ENCODE measurements around the gene OPRL1.

OPRL1 gene

GRCh38 chr20:64056639-64056888 is 23.3 kb upstream of the OPRL1 start:
- no peak for DNase-seq (ENCODE audit: low read depth in 2 of 2)

- no peak for DNase-seq (ENCODE audit: low read depth in 2 of 2)
These were observed 22.8 kb upstream of the OPRL1 start for GRCh38 chr20:64056889-64057627.

GRCh38 chr20:64057628-64058498 is 22.0 kb upstream of the OPRL1 start:
- DNase-seq (ENCODE audit: low read depth in 2 of 2) = peak in 1 of 2 donors; percentile 73

- DNase-seq (ENCODE audit: low read depth in 2 of 2) = no peak
These were observed 21.3 kb upstream of the OPRL1 start for GRCh38 chr20:64058536-64058935.

- no peak for DNase-seq (ENCODE audit: low read depth in 2 of 2)
These were observed 17.6 kb upstream of the OPRL1 start for GRCh38 chr20:64062276-64062595.

GRCh38 chr20:64062596-64063388 is 17.1 kb upstream of the OPRL1 start, which contains the start of gene TCEA2:
Gene TCEA2, plus strand, starts transcription at chr20:64063198. Its CDS starts 115 bp downstream, at chr20:64063313.
- peak; percentile 82 to 88 for DNase-seq (ENCODE audit: low read depth in 2 of 2)

GRCh38 chr20:64063389-64064144 is 16.3 kb upstream of the OPRL1 start:
- DNase-seq (ENCODE audit: low read depth in 2 of 2) = no peak

GRCh38 chr20:64064145-64064698 is 15.7 kb upstream of the OPRL1 start:
- no peak for DNase-seq (ENCODE audit: low read depth in 2 of 2)

- no peak for DNase-seq (ENCODE audit: low read depth in 2 of 2)
These were observed 14.6 kb upstream of the OPRL1 start for GRCh38 chr20:64065062-64065973.

GRCh38 chr20:64065974-64066343 is 13.9 kb upstream of the OPRL1 start:
- no peak for DNase-seq (ENCODE audit: low read depth in 2 of 2)

GRCh38 chr20:64067005-64067632 is 12.8 kb upstream of the OPRL1 start:
- no peak for DNase-seq (ENCODE audit: low read depth in 2 of 2)

GRCh38 chr20:64067733-64068307 is 12.1 kb upstream of the OPRL1 start:
- no peak for DNase-seq (ENCODE audit: low read depth in 2 of 2)

GRCh38 chr20:64068386-64069208 is 11.3 kb upstream of the OPRL1 start:
- no peak for DNase-seq (ENCODE audit: low read depth in 2 of 2)

GRCh38 chr20:64069209-64069613 is 10.7 kb upstream of the OPRL1 start:
- no peak for DNase-seq (ENCODE audit: low read depth in 2 of 2)

GRCh38 chr20:64069614-64070243 is 10.2 kb upstream of the OPRL1 start:
- no peak for DNase-seq (ENCODE audit: low read depth in 2 of 2)

- no peak for DNase-seq (ENCODE audit: low read depth in 2 of 2)
These were observed 9.5 kb upstream of the OPRL1 start for GRCh38 chr20:64070244-64070993.
